HFFc6 (cell line): ENCODE measurements around the gene PSEN1. TPM values are rescaled to one million over a fixed set of nuclear protein-coding genes. Genes with fewer than 3 reads are reported as not detected.
"Not testable (repeated sequence)": the region's sequence is repeated elsewhere in the genome, so short reads cannot be mapped to it uniquely, and the experiment has no call there.

Experiments used
- DNase-seq: peaks from one replicate; pipeline ENCODE4 v3.0.0-alpha.2; 2018
- H3K27ac Mint-ChIP-seq: 2 replicates; pipeline ENCODE4 v1.8.0; 2020; ENCODE audit warnings: mild to moderate bottlenecking, mixed read lengths
- H3K27me3 Mint-ChIP-seq: 2 replicates; pipeline ENCODE4 v1.8.0; 2021; ENCODE audit warnings: mild to moderate bottlenecking, moderate library complexity, mixed read lengths; ENCODE audit not compliant: insufficient read depth
- H3K36me3 Mint-ChIP-seq: 2 replicates; pipeline ENCODE4 v1.8.0; 2021; ENCODE audit warnings: low read depth, mixed read lengths
- H3K4me1 Mint-ChIP-seq: 2 replicates; pipeline ENCODE4 v1.8.0; 2020; ENCODE audit warnings: low read depth, mixed read lengths
- H3K4me3 Mint-ChIP-seq: 2 replicates; pipeline ENCODE4 v1.8.0; 2020; ENCODE audit warnings: mild to moderate bottlenecking, moderate library complexity, mixed read lengths
- H3K9me3 Mint-ChIP-seq: 2 replicates; pipeline ENCODE4 v1.8.0; 2020; ENCODE audit warnings: mild to moderate bottlenecking, mixed read lengths
- total RNA-seq, 6 experiments: library from RNA; stranded (reverse); fragmentation: NEBNext Ultra II Directional; extraction: Animal tissue kit (Norgen Biotek cat#: 25700); gene quantifications; 2 replicates in 1 of 6; 3 replicates in 5 of 6; pipeline ENCODE4 v1.2.3, GENCODE V29; 2021
- TF ChIP-seq, protein P1 (sequence below): fragments of 200-600 bp; sonication (generic); IDR thresholded peaks from 2 replicates; pipeline ENCODE4 v1.5.0; 2021; ENCODE audit warnings: antibody characterized with exemption, mild to moderate bottlenecking

PSEN1 gene
- total RNA-seq, 6 experiments from 2014 or later: 34.5 to 44.6 (median 40.2) TPM

DNA sequence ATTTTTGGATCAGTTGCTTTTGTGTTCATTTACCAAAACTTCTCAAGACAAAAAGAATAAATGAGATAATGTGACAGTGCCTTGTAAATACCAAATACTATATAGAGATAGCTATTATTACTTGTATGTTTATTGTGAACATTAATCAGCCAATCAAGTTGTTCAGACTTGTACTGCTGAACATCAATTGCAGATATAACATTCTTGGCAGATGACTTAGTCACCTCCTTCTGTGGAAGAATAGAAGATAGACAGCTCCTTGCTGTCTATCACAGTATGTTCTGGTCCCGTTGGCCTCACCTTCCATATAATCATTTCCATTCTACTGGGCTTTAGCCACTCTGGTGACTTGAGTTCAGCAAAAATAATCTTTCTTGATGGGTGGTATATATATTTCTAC lies 30.1 kb downstream of the PSEN1 start:
- Mint-ChIP-seq H3K27ac (no peak overlapping the region), H3K36me3 (peaks cover 25% of the 10 kb centered on the region)

DNA sequence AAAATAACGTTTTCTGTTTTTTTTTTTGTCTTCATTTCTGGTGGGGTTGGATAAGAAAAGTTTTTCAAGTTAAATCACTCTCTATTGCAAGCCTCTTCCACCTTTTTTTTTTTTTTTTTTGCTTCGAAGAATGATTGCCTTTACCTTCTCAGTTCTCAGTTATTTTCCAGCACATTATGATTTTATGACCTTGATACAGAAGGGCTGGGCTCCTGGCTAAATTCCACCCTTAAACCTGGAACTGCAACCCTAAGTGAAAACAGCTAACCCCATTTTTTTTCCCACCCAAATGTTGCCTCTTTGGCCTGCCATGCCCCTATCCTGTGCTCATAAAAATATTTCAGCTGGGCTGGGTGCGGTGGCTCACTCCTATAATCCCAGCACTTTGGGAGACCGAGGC lies 31.4 kb downstream of the PSEN1 start:
- Mint-ChIP-seq H3K4me1 (no peaks in the 10 kb centered on the region), H3K27ac (no peak overlapping the region), H3K36me3 (peaks cover 23% of the 10 kb centered on the region), H3K9me3 (no peaks in the 10 kb centered on the region), H3K27me3 (no peaks in the 10 kb centered on the region), H3K4me3 (no peak overlapping the region)
- TF ChIP-seq, protein P1, sequence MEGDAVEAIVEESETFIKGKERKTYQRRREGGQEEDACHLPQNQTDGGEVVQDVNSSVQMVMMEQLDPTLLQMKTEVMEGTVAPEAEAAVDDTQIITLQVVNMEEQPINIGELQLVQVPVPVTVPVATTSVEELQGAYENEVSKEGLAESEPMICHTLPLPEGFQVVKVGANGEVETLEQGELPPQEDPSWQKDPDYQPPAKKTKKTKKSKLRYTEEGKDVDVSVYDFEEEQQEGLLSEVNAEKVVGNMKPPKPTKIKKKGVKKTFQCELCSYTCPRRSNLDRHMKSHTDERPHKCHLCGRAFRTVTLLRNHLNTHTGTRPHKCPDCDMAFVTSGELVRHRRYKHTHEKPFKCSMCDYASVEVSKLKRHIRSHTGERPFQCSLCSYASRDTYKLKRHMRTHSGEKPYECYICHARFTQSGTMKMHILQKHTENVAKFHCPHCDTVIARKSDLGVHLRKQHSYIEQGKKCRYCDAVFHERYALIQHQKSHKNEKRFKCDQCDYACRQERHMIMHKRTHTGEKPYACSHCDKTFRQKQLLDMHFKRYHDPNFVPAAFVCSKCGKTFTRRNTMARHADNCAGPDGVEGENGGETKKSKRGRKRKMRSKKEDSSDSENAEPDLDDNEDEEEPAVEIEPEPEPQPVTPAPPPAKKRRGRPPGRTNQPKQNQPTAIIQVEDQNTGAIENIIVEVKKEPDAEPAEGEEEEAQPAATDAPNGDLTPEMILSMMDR: no peak
- no peak for DNase-seq

More for the DNA sequence above, 30.1 kb downstream of the PSEN1 start:
- DNase-seq: no peak
- H3K4me1 Mint-ChIP-seq: no peaks in the 10 kb centered on the region
- no peaks in the 10 kb centered on the region for H3K27me3 Mint-ChIP-seq
- H3K4me3 Mint-ChIP-seq: no peak overlapping the region
- no peaks in the 10 kb centered on the region for H3K9me3 Mint-ChIP-seq
- TF ChIP-seq, protein P1: no peak

DNA sequence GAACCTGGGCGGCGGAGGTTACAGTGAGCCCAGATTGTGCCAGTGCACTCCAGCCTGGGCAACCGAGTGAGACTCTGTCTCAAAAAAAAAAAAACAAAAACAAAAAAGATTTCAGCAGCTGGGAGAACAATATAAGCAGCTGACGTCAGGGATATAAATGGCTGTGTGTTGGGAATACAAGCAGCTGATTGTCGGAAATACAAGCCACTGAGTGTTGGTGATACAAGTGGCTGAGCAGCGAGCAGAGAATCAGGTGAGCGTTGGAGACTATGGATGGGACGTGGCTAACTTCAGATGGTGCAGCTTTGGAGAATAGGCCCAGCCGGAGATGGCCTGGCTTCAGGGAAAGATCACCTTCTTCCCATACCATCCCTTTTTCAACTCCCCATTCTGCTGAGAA lies 32.0 kb downstream of the PSEN1 start:
- Mint-ChIP-seq H3K27me3 (no peaks in the 10 kb centered on the region), H3K36me3 (peaks cover 22% of the 10 kb centered on the region)

DNA sequence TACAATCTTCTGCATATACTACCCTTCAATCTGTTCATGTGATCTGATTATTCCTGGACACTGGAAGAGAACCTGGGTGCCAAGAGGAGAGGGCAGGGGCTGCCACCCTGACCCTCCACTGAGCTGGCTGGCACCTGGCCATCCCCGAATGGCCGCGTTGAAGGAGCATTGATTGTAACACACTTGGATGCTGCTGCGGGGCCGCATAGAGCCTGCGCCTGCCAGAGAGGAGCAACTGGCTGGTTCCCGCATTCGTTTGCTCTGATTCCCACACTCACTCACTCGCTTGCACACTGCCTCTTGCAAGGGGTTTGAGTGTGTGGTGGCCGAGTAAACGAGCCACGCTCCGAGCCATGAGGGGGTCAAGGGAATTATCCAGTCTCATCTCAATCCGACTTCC lies 32.4 kb downstream of the PSEN1 start:
- H3K36me3 Mint-ChIP-seq: peaks cover 18% of the 10 kb centered on the region
- H3K27me3 Mint-ChIP-seq: no peaks in the 10 kb centered on the region
- no peak overlapping the region for H3K4me3 Mint-ChIP-seq
- no peak for DNase-seq
- no peaks in the 10 kb centered on the region for H3K9me3 Mint-ChIP-seq
- H3K27ac Mint-ChIP-seq: no peak overlapping the region
- no peaks in the 10 kb centered on the region for H3K4me1 Mint-ChIP-seq
- TF ChIP-seq, protein P1: no peak

More for the DNA sequence above, 32.0 kb downstream of the PSEN1 start:
- TF ChIP-seq, protein P1: no peak
- no peaks in the 10 kb centered on the region for H3K4me1 Mint-ChIP-seq
- H3K9me3 Mint-ChIP-seq: no peaks in the 10 kb centered on the region
- no peak overlapping the region for H3K4me3 Mint-ChIP-seq
- H3K27ac Mint-ChIP-seq: no peak overlapping the region
- no peak for DNase-seq

DNA sequence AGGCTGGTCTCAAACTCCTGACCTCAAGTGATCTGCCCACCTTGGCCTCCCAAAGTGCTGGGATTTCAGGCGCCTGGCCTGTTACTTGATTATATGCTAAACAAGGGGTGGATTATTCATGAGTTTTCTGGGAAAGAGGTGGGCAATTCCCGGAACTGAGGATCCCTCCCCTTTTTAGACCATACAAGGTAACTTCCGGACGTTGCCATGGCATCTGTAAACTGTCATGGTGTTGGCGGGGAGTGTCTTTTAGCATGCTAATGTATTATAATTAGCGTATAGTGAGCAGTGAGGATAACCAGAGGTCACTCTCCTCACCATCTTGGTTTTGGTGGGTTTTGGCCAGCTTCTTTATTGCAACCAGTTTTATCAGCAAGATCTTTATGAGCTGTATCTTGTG lies 33.5 kb downstream of the PSEN1 start:
- H3K4me1 Mint-ChIP-seq, DNase-seq, H3K27me3 Mint-ChIP-seq, H3K9me3 Mint-ChIP-seq, H3K4me3 Mint-ChIP-seq, H3K36me3 Mint-ChIP-seq, H3K27ac Mint-ChIP-seq: not testable (repeated sequence)

DNA sequence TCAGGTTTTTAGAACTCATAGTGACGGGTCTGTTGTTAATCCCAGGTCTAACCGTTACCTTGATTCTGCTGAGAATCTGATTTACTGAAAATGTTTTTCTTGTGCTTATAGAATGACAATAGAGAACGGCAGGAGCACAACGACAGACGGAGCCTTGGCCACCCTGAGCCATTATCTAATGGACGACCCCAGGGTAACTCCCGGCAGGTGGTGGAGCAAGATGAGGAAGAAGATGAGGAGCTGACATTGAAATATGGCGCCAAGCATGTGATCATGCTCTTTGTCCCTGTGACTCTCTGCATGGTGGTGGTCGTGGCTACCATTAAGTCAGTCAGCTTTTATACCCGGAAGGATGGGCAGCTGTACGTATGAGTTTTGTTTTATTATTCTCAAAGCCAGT lies 34.4 kb downstream of the PSEN1 start:
- no peak for DNase-seq
- Mint-ChIP-seq H3K9me3 (no peaks in the 10 kb centered on the region), H3K27me3 (no peaks in the 10 kb centered on the region), H3K4me1 (no peaks in the 10 kb centered on the region), H3K4me3 (no peak overlapping the region), H3K36me3 (peaks cover 9% of the 10 kb centered on the region), H3K27ac (no peak overlapping the region)
- TF ChIP-seq, protein P1: no peak
